Kidney (tissue), 14 donors: ENCODE results near the gene SMYD3. TPM values are rescaled to one million over a fixed set of nuclear protein-coding genes. Genes with fewer than 3 reads are reported as not detected.

Source experiments
- DNase-seq, 5 donors: peaks; one replicate each; pipeline ENCODE4 v3.0.0-alpha.2; 2013 to 2020
- FAIRE-seq: peaks from 2 replicates; lab custom pipeline; 2012; peaks lifted over from hg19 to GRCh38; lab: Jason Lieb, UNC
- H3K27ac ChIP-seq, 2 donors: one replicate each; pipeline ENCODE4 v1.7.0; 2013; ENCODE audit warnings: low read depth in 2 of 2, low read length in 2 of 2, inconsistent platforms in 1 of 2
- H3K27me3 ChIP-seq: one replicate; pipeline ENCODE4 v1.7.1; 2013; ENCODE audit warnings: low read length, inconsistent platforms; ENCODE audit not compliant: control insufficient read depth, insufficient read depth
- H3K36me3 ChIP-seq, 3 donors: one replicate each; pipeline versions ENCODE4 v1.7.0 to v1.7.1; 2013; ENCODE audit warnings: low read length in 3 of 3, control low read depth in 1 of 3, inconsistent platforms in 1 of 3; ENCODE audit not compliant: insufficient read depth in 3 of 3, control insufficient read depth in 2 of 3
- H3K4me1 ChIP-seq, 3 donors: one replicate each; pipeline versions ENCODE4 v1.7.0 to v1.7.1; 2013; ENCODE audit warnings: low read length in 3 of 3, inconsistent platforms in 1 of 3, low read depth in 1 of 3; ENCODE audit not compliant: control insufficient read depth in 2 of 3, insufficient read depth in 2 of 3
- H3K4me3 ChIP-seq, 3 donors: one replicate each; pipeline versions ENCODE4 v1.7.0 to v1.8.1; 2013; ENCODE audit warnings: low read length in 3 of 3, control low read depth in 1 of 3, inconsistent platforms in 1 of 3
- H3K9ac ChIP-seq, 3 donors: one replicate each; pipeline versions ENCODE4 v1.7.0 to v1.7.1; 2013; ENCODE audit warnings: low read length in 3 of 3, control low read depth in 1 of 3, inconsistent platforms in 1 of 3
- H3K9me3 ChIP-seq, 3 donors: one replicate each; pipeline versions ENCODE4 v1.7.0 to v1.7.1; 2013; ENCODE audit warnings: low read length in 3 of 3, control low read depth in 1 of 3, inconsistent platforms in 1 of 3; ENCODE audit not compliant: control insufficient read depth in 2 of 3, insufficient read depth in 1 of 3
- intact Hi-C: fragments of 100-400 bp; cut with DNase I; formaldehyde crosslinking; loops from one replicate; pipeline ENCODE4 v1.11.1; 2022
- polyA plus RNA-seq: library from polyadenylated mRNA; stranded (reverse); fragments of 350-450 nt; fragmentation: Illumina TruSeq; extraction: RNeasy Lipid Tissue Mini Kit (QIAGEN cat#74804); gene quantifications from one replicate; pipeline ENCODE4 v1.2.3, GENCODE V29; 2014; ENCODE audit warnings: low read depth, low replicate concordance; ENCODE audit not compliant: insufficient read depth
- total RNA-seq: library from RNA; stranded (reverse); fragmentation: NEBNext Ultra II Directional; extraction: Animal tissue kit (Norgen Biotek cat#: 25700); gene quantifications from one replicate; pipeline ENCODE4 v1.2.1, GENCODE V29; 2021
- TF ChIP-seq, protein P1 (sequence below): IDR thresholded peaks from 3 replicates; pipeline ENCODE4 v1.5.1; 2012; ENCODE audit warnings: mild to moderate bottlenecking, moderate library complexity, borderline replicate concordance; ENCODE audit not compliant: insufficient read depth; ENCODE audit errors: extremely low read depth
- donor health status: control.
- donor health status: control.
- donor health status: control.
- donor health status: control.
- donor health status: control.
- donor health status: DM: yes; HTN: yes; CAD: no.
- donor health status: Normal renal cell carcinoma (clear cell type).

The SMYD3 gene
- total and polyA plus RNA-seq, 2 donors from 2014 or later: 23.3 to 23.9 TPM

GRCh38 chr1:246169486-246169885 is 337.6 kb downstream of the SMYD3 start:
- TF ChIP-seq, protein P1, sequence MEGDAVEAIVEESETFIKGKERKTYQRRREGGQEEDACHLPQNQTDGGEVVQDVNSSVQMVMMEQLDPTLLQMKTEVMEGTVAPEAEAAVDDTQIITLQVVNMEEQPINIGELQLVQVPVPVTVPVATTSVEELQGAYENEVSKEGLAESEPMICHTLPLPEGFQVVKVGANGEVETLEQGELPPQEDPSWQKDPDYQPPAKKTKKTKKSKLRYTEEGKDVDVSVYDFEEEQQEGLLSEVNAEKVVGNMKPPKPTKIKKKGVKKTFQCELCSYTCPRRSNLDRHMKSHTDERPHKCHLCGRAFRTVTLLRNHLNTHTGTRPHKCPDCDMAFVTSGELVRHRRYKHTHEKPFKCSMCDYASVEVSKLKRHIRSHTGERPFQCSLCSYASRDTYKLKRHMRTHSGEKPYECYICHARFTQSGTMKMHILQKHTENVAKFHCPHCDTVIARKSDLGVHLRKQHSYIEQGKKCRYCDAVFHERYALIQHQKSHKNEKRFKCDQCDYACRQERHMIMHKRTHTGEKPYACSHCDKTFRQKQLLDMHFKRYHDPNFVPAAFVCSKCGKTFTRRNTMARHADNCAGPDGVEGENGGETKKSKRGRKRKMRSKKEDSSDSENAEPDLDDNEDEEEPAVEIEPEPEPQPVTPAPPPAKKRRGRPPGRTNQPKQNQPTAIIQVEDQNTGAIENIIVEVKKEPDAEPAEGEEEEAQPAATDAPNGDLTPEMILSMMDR: no peak
- Histone ChIP-seq H3K27ac (no peak overlapping the region), H3K4me1 (no peaks in the 10 kb centered on the region), H3K27me3 (no peaks in the 10 kb centered on the region), H3K4me3 (no peak overlapping the region), H3K9me3 (no peaks in the 10 kb centered on the region), H3K36me3 (no peaks in the 10 kb centered on the region), H3K9ac (no peak overlapping the region)
- intact Hi-C loops: no loop called here
- FAIRE-seq (no peak), DNase-seq (no peak)

- H3K27ac ChIP-seq: no peak overlapping the region
- TF ChIP-seq, protein P1: no peak
- no peak overlapping the region for H3K9ac ChIP-seq
- H3K4me3 ChIP-seq: no peak overlapping the region
- no peak for FAIRE-seq
- DNase-seq: no peak
- no peaks in the 10 kb centered on the region for H3K9me3 ChIP-seq
- intact Hi-C loops: no loop called here
- no peaks in the 10 kb centered on the region for H3K4me1 ChIP-seq
- no peaks in the 10 kb centered on the region for H3K36me3 ChIP-seq
- H3K27me3 ChIP-seq: no peaks in the 10 kb centered on the region
Observed at GRCh38 chr1:246169019-246169418, 338.1 kb downstream of the SMYD3 start.

DNA sequence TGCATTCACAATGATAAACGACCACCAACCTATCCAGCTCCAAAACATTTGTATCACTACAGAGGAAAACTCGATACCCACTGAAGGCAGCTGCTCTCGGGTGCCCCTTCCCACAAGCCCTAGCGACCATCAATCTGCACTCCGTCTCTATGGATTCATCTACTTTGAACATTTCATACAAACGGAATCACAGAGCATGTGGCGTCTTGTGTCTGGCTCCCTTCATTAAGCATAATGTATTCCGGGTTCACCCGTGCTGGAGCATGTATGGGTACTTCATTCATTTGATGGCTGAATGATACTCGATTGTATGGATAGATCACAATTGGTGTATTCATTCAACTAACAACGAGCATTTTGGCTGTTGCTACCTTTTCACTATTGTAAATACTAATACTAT is 340.2 kb downstream of the SMYD3 start:
- Histone ChIP-seq H3K36me3 (no peaks in the 10 kb centered on the region), H3K9ac (no peak overlapping the region), H3K4me1 (peaks cover 0 to 1% (median 0%) of the 10 kb centered on the region in 3 donors), H3K27me3 (no peaks in the 10 kb centered on the region), H3K9me3 (no peaks in the 10 kb centered on the region), H3K4me3 (no peak overlapping the region), H3K27ac (no peak overlapping the region)
- intact Hi-C loops: no loop called here
- DNase-seq: no peak
- TF ChIP-seq, protein P1: no peak
- FAIRE-seq: no peak
